Measurements from ENCODE around the gene TMCC1.

DNA sequence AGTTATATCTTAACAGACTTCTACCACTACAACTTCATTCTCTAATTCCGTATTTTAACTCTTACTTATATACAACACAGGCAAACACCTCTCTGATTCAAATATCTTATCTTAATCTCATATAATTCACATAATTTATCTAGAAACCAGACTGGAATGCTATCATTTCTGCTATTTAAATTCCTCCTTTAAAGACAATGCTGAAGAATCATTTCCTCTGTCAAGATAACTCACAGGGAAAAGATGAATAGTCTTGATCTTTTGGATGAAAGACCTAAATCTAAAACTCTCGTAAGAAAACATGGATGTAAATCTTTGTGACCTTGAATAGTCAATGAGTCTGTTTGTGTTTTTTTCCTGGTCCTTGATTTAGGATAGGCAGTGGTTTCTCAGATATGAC lies 151.7 kb downstream of the TMCC1 start:
- TF ChIP-seq, protein P1, sequence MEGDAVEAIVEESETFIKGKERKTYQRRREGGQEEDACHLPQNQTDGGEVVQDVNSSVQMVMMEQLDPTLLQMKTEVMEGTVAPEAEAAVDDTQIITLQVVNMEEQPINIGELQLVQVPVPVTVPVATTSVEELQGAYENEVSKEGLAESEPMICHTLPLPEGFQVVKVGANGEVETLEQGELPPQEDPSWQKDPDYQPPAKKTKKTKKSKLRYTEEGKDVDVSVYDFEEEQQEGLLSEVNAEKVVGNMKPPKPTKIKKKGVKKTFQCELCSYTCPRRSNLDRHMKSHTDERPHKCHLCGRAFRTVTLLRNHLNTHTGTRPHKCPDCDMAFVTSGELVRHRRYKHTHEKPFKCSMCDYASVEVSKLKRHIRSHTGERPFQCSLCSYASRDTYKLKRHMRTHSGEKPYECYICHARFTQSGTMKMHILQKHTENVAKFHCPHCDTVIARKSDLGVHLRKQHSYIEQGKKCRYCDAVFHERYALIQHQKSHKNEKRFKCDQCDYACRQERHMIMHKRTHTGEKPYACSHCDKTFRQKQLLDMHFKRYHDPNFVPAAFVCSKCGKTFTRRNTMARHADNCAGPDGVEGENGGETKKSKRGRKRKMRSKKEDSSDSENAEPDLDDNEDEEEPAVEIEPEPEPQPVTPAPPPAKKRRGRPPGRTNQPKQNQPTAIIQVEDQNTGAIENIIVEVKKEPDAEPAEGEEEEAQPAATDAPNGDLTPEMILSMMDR (conservative IDR thresholded peaks at IDR 0.05; ENCODE audit: low read length) = no peak
- TF ChIP-seq EZH2phosphoT487 (IDR thresholded peaks at IDR 0.05; ENCODE audit: borderline replicate concordance) = no peak
